Measurements from ENCODE around the gene LCN1.

DNA sequence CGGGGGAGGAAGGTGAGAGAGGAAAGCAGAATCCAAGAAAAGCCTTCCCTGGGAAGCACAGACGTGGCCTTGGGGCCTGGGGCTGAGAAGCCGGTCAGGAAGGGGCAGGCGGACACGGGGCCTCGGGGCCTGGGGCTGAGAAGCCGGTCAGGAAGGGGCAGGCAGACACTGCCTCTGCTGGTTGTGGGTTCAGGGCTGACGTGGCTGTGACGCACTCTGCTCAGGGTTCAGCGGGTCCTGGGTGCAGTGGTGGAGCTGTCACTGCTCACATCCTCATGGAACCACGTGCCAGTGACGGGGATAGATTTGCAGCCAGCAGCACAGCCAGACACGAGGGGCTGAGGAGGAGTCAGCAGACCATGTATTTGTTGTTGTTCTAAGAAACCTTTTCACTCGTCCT is 53.1 kb downstream of the LCN1 start:
- TF ChIP-seq CTCF (conservative IDR thresholded peaks at IDR 0.05; ENCODE audit: low read length) (no peak), EZH2phosphoT487 (IDR thresholded peaks at IDR 0.05; ENCODE audit: borderline replicate concordance) (no peak)
